ENCODE data around the gene NLRP4. TPM values are rescaled to one million over a fixed set of nuclear protein-coding genes. Genes with fewer than 3 reads are reported as not detected.
"Not testable (repeated sequence)": the region's sequence is repeated elsewhere in the genome, so short reads cannot be mapped to it uniquely, and the experiment has no call there.

Gene NLRP4
- total RNA-seq, 1 donor from 2014 or later = not detected

DNA sequence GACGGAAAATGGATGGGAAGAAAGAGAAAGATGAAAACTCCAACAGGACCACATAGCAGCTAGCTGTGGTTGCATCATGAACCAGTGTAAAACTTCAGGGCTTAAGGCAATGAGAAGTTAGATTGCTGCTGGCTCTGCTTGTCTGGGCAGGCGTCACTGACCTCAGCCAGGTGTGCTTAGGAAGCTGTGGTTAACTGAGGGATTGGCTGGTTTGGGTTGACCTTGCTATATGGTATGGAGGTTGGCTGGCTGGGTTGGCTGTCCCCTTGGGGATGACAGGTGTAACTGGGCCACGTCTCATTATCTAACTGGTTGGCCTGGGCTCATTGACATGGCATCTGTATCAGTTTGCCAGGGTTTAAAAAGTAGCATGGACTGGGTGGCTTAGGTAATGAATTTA lies 40.9 kb downstream of the NLRP4 start:
- no peak for DNase-seq (ENCODE audit: low read depth in 2 of 2)

DNA sequence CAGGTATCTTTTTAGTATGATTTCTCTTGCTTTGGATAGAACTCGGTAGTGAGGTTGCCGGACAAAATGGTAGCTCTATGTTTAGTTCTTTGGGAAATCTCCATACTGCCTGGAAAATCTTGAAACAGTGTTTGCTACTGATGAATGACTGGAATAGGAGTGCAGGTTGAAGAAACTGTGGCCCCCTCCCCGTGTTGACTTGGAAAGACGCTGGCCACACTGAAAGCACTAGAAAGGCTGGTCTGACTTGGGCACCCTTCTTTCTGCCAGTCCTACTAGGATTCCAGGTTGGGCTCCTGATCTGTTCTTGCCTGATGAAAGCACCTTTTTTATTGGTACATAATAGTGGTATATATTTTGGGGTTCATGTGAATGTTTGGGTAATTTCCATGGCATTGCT lies 46.3 kb downstream of the NLRP4 start:
- no peak for DNase-seq (ENCODE audit: low read depth in 2 of 2)

DNA sequence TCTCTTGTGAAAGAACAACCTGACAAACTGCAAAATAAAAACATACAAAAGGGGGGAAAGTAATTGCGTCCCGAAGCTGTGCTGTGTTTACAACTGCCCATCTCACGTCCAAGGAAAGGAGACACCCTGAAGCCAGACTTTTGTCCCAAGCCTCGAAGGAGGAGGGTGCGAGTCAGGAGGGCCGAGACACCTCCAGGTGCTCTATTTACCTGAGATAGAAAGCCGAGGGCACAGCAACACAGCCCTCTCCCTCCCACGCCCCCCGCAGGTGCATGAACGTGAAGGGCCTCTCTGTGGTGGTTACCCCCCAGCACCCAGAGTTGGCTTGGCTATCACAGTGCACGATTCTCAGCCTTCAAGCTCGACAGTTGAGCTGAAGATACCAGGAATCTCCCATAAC lies 62.6 kb downstream of the NLRP4 start:
- no peak for DNase-seq (ENCODE audit: low read depth in 2 of 2)

DNA sequence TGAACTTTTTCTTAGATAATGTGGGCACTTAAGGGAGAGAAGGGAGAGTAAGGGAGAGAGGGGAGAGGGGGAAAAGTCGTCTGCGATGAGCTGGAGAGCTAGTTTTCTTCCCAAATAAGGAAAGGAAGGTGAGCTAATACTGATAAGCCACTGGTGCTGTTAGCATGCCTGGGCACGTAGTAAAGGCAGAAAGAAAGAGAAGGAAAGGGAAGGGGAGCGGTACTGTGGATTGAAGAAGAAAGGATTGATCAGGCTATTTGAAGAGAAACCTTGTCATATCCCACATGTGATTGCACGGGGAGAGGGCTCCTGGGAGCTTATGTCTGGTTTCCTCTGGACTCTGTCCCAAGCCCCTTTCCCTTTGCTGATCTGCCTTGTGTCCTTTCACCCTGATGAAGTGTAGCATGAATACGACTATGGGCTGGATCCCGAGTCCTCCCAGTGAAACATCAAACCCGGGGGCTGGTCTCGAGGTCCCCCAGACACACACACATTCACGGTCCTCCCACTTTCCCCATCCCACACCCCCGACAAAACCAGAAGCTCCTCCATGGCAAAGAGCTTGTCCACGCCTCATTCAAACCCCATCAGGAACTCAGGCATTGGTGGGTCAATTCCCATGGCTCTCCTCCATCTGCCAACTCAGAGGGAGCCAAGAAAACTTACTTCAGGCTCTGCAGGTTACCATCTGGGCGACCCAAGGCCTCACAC lies 65.2 kb downstream of the NLRP4 start:
- no peak for DNase-seq (ENCODE audit: low read depth in 2 of 2)

DNA sequence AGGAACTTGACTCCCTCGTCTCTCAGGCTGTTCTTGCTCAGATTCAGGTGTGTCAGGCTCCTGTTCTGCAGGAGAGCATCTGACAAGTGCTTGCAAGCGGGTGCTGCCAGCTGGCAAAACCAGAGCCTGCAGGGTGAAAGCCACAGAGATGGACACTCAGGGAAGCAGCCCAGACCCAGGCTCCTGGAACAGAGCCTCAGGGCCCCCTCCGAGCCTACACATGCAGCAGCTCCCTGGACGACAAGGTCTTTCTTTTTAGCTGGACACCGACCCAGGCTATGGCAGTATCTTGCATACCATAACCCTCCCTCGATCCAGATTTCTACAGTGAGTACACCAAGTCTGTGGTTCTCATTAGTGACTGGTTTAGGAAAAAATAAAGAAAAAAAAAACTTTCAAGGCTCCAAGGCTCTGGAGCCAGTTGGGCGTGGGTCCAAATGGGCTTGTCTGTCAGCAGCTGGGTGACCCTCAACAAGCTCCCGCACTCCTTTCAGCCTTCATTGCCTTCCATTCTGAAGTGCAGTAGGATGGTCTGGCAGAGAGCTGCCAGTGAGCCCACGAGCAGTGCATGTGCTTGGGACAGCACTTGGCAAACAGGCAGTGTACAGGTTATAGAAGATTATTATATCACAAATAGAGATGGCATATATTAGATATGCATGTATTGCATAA lies 65.9 kb downstream of the NLRP4 start:
- no peak for DNase-seq (ENCODE audit: low read depth in 2 of 2)

DNA sequence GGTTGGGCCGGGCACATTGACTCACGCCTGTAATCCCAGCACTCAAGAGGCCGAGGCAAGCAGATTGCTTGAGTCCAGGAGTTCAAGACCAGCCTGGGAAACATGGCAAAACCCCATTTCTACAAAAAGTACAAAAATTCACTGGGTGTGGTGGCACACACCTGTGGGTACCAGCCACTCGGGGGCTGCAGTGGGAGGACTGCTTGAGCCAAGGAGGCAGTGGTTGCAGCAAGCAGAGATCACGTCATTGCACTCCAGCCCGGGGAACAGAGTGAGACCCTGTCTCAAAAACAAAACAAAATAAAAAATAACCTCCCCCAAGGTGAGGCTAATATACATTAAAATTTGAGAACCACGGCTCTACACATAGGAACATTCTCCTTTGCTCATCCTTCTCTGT lies 70.9 kb downstream of the NLRP4 start:
- DNase-seq (ENCODE audit: low read depth in 2 of 2) = no peak

DNA sequence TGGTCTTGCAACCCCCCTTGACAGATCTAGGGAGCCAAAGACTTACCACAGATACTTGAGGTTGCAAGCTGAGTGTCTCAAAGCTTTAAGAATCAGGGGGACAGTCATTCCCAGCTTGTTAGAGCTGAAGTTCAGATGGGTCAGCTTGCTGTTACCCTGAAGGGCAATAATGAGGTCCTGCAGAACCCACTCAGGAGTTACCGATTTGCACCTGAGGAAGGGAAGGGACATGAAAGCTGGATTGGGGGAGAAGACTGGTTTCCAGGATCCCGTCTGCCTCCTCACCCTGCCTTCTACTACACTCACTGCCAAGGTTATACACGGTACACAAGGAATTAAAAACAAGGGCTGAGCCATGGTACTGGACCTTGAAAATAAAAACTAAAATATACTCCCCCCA lies 71.4 kb downstream of the NLRP4 start:
- no peak for DNase-seq (ENCODE audit: low read depth in 2 of 2)

DNA sequence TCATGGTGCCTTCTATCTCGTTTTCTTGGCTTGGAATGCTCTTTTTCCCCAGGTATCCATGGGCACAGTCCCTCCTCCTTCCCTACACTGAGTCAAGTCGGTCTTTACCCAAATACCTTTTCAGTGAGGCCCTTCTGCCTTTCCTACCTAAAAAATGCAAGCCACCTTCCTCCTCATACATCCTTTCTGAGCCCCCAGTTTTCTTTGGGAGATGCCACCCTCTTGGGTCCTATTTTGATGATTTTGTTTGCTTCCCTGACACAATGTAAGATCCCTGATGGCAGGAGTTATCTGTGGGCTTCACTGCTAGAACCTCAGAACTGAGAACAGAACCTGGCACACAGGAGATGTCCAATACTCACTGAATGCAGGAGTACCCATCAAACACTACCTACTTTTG lies 73.5 kb downstream of the NLRP4 start:
- no peak for DNase-seq (ENCODE audit: low read depth in 2 of 2)

DNA sequence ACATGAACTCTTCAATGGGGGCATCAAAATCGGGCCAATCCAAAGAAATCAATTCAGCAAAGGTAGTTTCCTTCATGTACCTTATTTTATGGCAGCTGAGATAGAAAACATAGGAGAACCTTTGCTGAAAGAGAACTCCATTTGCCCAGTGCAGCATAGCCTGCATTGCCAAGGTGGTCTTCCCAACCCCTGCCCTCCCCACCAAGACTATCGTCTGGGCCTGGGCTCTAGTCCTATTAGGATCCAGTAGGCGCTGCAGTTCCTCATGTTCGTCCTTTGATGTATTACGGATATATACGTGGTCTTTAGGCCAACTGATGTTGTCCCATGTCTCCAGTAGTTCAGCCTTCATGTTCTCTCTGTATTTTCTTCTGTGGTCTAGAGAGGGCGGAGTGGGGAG lies 76.6 kb downstream of the NLRP4 start:
- DNase-seq (ENCODE audit: low read depth in 2 of 2) = no peak

DNA sequence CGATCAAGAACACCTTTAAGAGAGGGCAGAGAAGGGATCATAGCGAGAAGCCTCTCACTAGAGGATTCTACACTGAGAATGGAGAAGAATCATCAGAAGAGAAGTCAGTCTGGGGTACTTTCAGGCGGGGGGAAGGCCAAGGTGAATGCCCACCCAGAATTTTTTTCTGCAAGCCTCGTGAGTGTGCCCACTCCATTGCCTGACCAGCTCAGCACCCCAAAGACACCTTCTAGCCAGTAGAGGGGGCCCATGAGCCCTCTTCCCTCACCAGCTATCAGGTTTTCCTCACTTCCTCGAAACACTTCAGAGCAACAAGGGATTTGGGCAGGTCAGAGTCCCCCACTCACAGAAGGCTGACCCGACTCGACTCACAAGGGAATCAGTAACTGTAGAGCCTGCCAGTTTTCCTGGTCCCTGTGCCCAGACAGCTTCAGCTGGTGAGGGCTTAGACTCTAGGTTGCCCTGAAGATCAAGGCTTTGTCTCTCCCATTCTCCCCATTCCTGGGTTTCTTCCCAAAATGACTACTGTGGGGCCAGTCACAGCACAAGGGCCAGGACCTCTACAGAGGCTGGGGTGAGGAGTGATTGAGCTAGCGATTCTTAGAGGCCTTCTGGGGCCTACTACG lies 77.4 kb downstream of the NLRP4 start:
- DNase-seq (ENCODE audit: low read depth in 2 of 2) = no peak

DNA sequence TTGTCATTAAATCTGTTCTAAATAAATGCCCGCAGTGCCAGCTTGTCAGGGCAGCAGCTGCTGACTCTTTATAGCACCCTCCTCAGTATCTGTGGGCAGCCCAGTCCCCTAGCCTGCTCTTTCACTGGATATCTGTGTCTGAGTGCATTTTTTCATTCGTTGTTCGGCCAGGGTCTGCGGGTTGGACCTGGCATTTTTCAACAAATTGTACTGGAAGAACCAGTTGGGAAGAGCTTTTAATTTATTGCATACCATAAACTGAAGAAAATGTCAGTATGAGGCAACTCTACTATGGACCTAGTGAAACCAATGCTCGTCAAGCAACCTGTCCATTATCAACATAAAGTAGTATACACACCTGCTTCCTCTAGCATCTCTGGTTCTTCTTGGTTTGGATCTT lies 87.2 kb downstream of the NLRP4 start:
- no peak for DNase-seq (ENCODE audit: low read depth in 2 of 2)

DNA sequence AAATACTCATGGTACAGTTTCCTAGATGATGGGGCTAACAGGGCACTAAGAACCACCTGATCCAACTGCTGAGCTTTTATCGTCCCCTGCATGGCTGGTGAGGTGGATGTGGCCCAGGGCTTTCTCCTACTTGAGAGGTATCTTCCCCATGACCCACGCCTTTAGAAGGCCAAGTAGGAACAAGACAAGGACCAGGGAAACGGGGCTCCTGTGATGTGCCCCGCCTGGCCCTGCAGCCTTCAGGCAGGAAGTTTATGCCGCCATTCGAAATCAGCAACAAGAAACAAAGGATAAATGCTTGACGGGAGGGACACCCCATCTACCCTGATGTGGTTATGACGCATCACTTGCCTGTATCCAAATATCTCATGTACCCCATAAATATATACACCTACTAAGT lies 91.7 kb downstream of the NLRP4 start:
- DNase-seq (ENCODE audit: low read depth in 2 of 2) = no peak

DNA sequence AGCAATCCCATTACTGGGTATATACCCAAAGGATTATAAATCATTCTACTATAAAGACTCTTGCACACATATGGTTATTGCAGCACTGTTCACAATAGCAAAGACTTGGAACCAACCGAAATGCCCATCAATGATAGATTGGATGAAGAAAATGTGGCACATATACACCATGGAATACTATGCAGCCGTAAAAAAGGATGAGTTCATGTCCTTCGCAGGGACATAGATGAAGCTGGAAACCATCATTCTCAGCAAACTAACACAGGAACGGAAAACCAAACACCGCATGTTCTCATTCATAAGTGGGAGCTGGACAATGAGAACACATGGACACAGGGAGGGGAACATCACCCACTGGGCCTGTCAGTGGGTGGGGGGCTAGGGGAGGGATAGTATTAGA lies 92.9 kb downstream of the NLRP4 start:
- not testable (repeated sequence) for DNase-seq (ENCODE audit: low read depth in 2 of 2)

DNA sequence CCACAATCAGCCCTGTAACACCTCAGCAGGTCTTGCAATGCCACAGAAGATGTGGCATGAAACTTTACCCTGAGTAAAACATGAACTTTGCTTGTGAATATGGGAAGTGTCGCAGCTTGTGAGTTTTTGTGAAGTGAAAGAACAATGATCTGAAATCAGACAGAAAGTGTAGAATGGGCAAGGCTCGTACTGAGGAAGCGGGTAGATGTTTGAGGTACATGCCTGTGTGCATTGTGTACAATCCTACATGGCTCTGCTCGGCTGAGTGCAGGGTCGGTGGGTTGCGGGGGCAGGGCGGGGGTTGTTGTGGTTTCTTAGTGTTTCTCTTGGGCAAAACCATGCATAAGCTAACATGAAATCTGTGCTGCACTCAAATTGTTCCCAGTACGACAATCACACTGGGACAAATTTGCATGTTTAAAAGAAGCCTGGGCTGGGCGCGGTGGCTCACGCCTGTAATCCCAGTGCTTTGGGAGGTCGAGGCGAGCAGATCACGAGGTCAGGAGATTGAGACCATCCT lies 94.7 kb downstream of the NLRP4 start:
- no peak for DNase-seq (ENCODE audit: low read depth in 2 of 2)

Other genes with a start within 250 kb of the NLRP4 start
- gene FIZ1, start 237.0 kb upstream of the NLRP4 start, total RNA-seq = 1.5 and 3.2 TPM in 2 replicates
- 7.0 and 11.5 TPM in 2 replicates for gene ZNF524, start 236.3 kb upstream of the NLRP4 start, total RNA-seq
- gene ZNF865, start 230.9 kb upstream of the NLRP4 start, total RNA-seq = 0.44 and 0.79 TPM in 2 replicates
- gene ZNF784, start 212.0 kb upstream of the NLRP4 start, total RNA-seq = 2.8 and 4.8 TPM in 2 replicates
- 1.3 and 2.0 TPM in 2 replicates for gene ZNF580, start 195.5 kb upstream of the NLRP4 start, total RNA-seq
- 18.3 and 20.9 TPM in 2 replicates for gene ZNF581, start 192.9 kb upstream of the NLRP4 start, total RNA-seq
- 5.9 and 10.7 TPM in 2 replicates for gene CCDC106, start 188.3 kb upstream of the NLRP4 start, total RNA-seq
- gene U2AF2, start 181.5 kb upstream of the NLRP4 start, total RNA-seq = 61.9 and 62.9 TPM in 2 replicates
- gene EPN1, start 161.3 kb upstream of the NLRP4 start, total RNA-seq = 20.7 and 27.0 TPM in 2 replicates
- not detected in 2 replicates for gene NLRP9, start 98.1 kb upstream of the NLRP4 start, total RNA-seq
- 1.1 and 1.2 TPM in 2 replicates for gene RFPL4A, start 77.4 kb upstream of the NLRP4 start, total RNA-seq
- gene RFPL4AL1, start 67.4 kb upstream of the NLRP4 start, total RNA-seq = 0.22 and 0.40 TPM in 2 replicates
- gene NLRP11, start 4.5 kb upstream of the NLRP4 start, total RNA-seq = under 0.01 TPM in 2 replicates
- gene NLRP13, start 95.8 kb downstream of the NLRP4 start, total RNA-seq = not detected in 2 replicates
- not detected in 2 replicates for gene NLRP8, start 111.3 kb downstream of the NLRP4 start, total RNA-seq
- not detected in 2 replicates for gene NLRP5, start 150.2 kb downstream of the NLRP4 start, total RNA-seq